CD14-positive monocyte (primary cell): Measurements from ENCODE around the gene TENT4A. TPM values are rescaled to one million over a fixed set of nuclear protein-coding genes. Genes with fewer than 3 reads are reported as not detected.
A peak's percentile ranks its signal among the peaks of the same experiment; 100 is the strongest.

Source experiments
- DNase-seq, 3 donors: peaks; one replicate each; pipeline ENCODE4 v3.0.0-alpha.2; 2011 to 2022
- H2AFZ ChIP-seq: 2 replicates; pipeline ENCODE4 v1.6.0; 2012; ENCODE audit warnings: mild to moderate bottlenecking, low read depth, low read length, inconsistent platforms; ENCODE audit not compliant: insufficient read depth, poor library complexity, severe bottlenecking
- H3K27ac ChIP-seq, 2 donors: 1 replicate in 1 of 2; 2 replicates in 1 of 2; pipeline ENCODE4 v1.5.1; 2012 to 2013; ENCODE audit warnings: low read length in 2 of 2, control low read depth in 1 of 2, inconsistent platforms in 1 of 2, low read depth in 1 of 2, mild to moderate bottlenecking in 1 of 2
- H3K27me3 ChIP-seq, 2 donors: one replicate each; pipeline versions ENCODE4 v1.6.0 to v1.6.1; 2011 to 2013; ENCODE audit warnings: low read length in 2 of 2; ENCODE audit not compliant: control insufficient read depth in 2 of 2, insufficient read depth in 2 of 2
- H3K36me3 ChIP-seq, 2 donors: replicated peaks in 1 of 2; 1 replicate in 1 of 2; 2 replicates in 1 of 2; pipeline versions ENCODE4 v1.5.1 to v1.6.1; 2012 to 2013; ENCODE audit warnings: low read length in 2 of 2, control low read depth in 1 of 2, inconsistent platforms in 1 of 2, mild to moderate bottlenecking in 1 of 2; ENCODE audit not compliant: insufficient read depth in 2 of 2, control insufficient read depth in 1 of 2
- H3K4me1 ChIP-seq, 2 donors: 1 replicate in 1 of 2; 2 replicates in 1 of 2; pipeline versions ENCODE4 v1.5.1 to v1.6.1; 2012 to 2013; ENCODE audit warnings: low read length in 2 of 2, control low read depth in 1 of 2, inconsistent platforms in 1 of 2, mild to moderate bottlenecking in 1 of 2, moderate library complexity in 1 of 2; ENCODE audit not compliant: insufficient read depth in 2 of 2, control insufficient read depth in 1 of 2
- H3K4me2 ChIP-seq: replicated peaks from 2 replicates; pipeline ENCODE3; 2012; ENCODE audit warnings: low read length, moderate library complexity, mild to moderate bottlenecking; ENCODE audit not compliant: poor library complexity, severe bottlenecking; ENCODE audit errors: extremely low read depth
- H3K4me3 ChIP-seq, 3 experiments: fragments of 200-600 bp in 1 of 3; sonication (generic) in 1 of 3; replicated peaks in 1 of 3; 1 replicate in 2 of 3; 2 replicates in 1 of 3; pipeline ENCODE4 v1.5.1; 2011 to 2013; ENCODE audit warnings: low read length in 3 of 3, mild to moderate bottlenecking in 3 of 3, control low read depth in 2 of 3, low read depth in 2 of 3, inconsistent platforms in 1 of 3, moderate library complexity in 1 of 3
- H3K79me2 ChIP-seq: 2 replicates; pipeline ENCODE4 v1.6.0; 2012; ENCODE audit warnings: mild to moderate bottlenecking, control low read depth, inconsistent platforms, low read length, moderate library complexity; ENCODE audit not compliant: insufficient read depth
- H3K9ac ChIP-seq: 2 replicates; pipeline ENCODE4 v1.6.0; 2017; ENCODE audit warnings: low read length, mild to moderate bottlenecking; ENCODE audit not compliant: insufficient read depth, poor library complexity, severe bottlenecking
- H3K9me3 ChIP-seq, 2 donors: replicated peaks in 1 of 2; 1 replicate in 1 of 2; 2 replicates in 1 of 2; pipeline versions ENCODE4 v1.5.1 to v1.6.1; 2012 to 2013; ENCODE audit warnings: low read length in 2 of 2, control low read depth in 1 of 2; ENCODE audit not compliant: control insufficient read depth in 1 of 2, insufficient read depth in 1 of 2
- H4K20me1 ChIP-seq: 2 replicates; pipeline ENCODE4 v1.6.0; 2012; ENCODE audit warnings: mild to moderate bottlenecking, low read length, control low read depth, moderate library complexity; ENCODE audit not compliant: insufficient read depth
- H3K27ac Mint-ChIP-seq, 7 donors: one replicate each; pipeline ENCODE4 v1.8.0; 2020; ENCODE audit warnings: mild to moderate bottlenecking in 7 of 7, mixed read lengths in 7 of 7, moderate library complexity in 6 of 7, inconsistent platforms in 2 of 7
- H3K27me3 Mint-ChIP-seq, 3 donors: one replicate each; pipeline ENCODE4 v1.8.0; 2021 to 2022; ENCODE audit warnings: low read depth in 3 of 3, mild to moderate bottlenecking in 3 of 3, mixed read lengths in 3 of 3, moderate library complexity in 3 of 3, inconsistent platforms in 1 of 3
- H3K36me3 Mint-ChIP-seq, 2 donors: one replicate each; pipeline ENCODE4 v1.8.0; 2020; ENCODE audit warnings: mixed read lengths in 2 of 2, inconsistent platforms in 1 of 2, mild to moderate bottlenecking in 1 of 2
- H3K4me1 Mint-ChIP-seq: one replicate; pipeline ENCODE4 v1.8.0; 2020; ENCODE audit warnings: mild to moderate bottlenecking, mixed read lengths
- H3K4me3 Mint-ChIP-seq, 2 donors: one replicate each; pipeline ENCODE4 v1.8.0; 2020; ENCODE audit warnings: mild to moderate bottlenecking in 2 of 2, mixed read lengths in 2 of 2, moderate library complexity in 1 of 2
- H3K9me3 Mint-ChIP-seq, 7 donors: one replicate each; pipeline ENCODE4 v1.8.0; 2020 to 2022; ENCODE audit warnings: mixed read lengths in 7 of 7, mild to moderate bottlenecking in 6 of 7, moderate library complexity in 6 of 7, inconsistent platforms in 2 of 7
- CTCF ChIP-seq: fragments of 200-600 bp; IDR thresholded peaks from one replicate; pipeline ENCODE4 v1.8.0; 2022; ENCODE audit warnings: antibody characterized with exemption, mild to moderate bottlenecking
- WGBS: methylation state at CpG from one replicate; pipeline ENCODE4 v1.1.5; 2013; ENCODE audit warnings: missing lambda C conversion rate; ENCODE audit not compliant: insufficient coverage; 5-methylcytosine and 5-hydroxymethylcytosine counted together
- intact Hi-C, 2 donors: fragments of 100-400 bp; cut with micrococcal nuclease; formaldehyde crosslinking; loops; one replicate each; pipeline versions ENCODE4 v1.15.0 to v1.15.1; 2023
- polyA plus RNA-seq, 3 donors: library from polyadenylated mRNA; depleted of rRNA in 1 of 3; unstranded in 2 of 3; stranded (reverse) in 1 of 3; fragments of 300-500 nt in 2 of 3; fragments of >200 nt in 1 of 3; fragmentation: Illumina TruSeq in 2 of 3; gene quantifications; 1 replicate in 2 of 3; 2 replicates in 1 of 3; pipeline ENCODE4 v1.2.3, GENCODE V29; 2012 to 2021

Gene TENT4A
- polyA plus RNA-seq, 3 donors: 0.17 to 15.6 (median 0.44) TPM

GRCh38 chr5:6716629-6717149 is 3.5 kb downstream of the TENT4A start:
- H3K36me3 ChIP-seq: peaks cover 0 to 11% of the 10 kb centered on the region in 2 donors
- H3K4me1 ChIP-seq: peaks cover 54 to 57% of the 10 kb centered on the region in 2 donors
- no peak overlapping the region for H3K27ac ChIP-seq
- Mint-ChIP-seq H3K4me3 (peak overlapping the region; percentile 0 to 41), H3K36me3 (peaks cover 18 to 31% of the 10 kb centered on the region in 2 donors), H3K27ac (peak overlapping the region in 2 of 7 donors; percentile 21 to 81), H3K9me3 (no peaks in the 10 kb centered on the region), H3K4me1 (peaks cover 72% of the 10 kb centered on the region), H3K27me3 (peaks cover 0 to under 1% (median 0%) of the 10 kb centered on the region in 3 donors)
- H3K79me2 ChIP-seq: peaks cover 71% of the 10 kb centered on the region
- peaks cover 69% of the 10 kb centered on the region for H4K20me1 ChIP-seq
- no peaks in the 10 kb centered on the region for H3K9me3 ChIP-seq
- intact Hi-C loops: no loop called here
- peak overlapping the region in 1 of 3 experiments; percentile 83 for H3K4me3 ChIP-seq
- WGBS: 100% methylated on average over 3 of the region's 4 CpGs
- TF ChIP-seq CTCF: no peak
- peak overlapping the region; percentile 81 for H3K4me2 ChIP-seq
- DNase-seq: no peak
- no peak overlapping the region for H2AFZ ChIP-seq
- H3K27me3 ChIP-seq: no peaks in the 10 kb centered on the region
- H3K9ac ChIP-seq: no peak overlapping the region

GRCh38 chr5:6717247-6717646 is 4.0 kb downstream of the TENT4A start:
- Histone ChIP-seq H3K36me3 (peaks cover 0 to 11% of the 10 kb centered on the region in 2 donors), H3K9ac (no peak overlapping the region), H3K27ac (no peak overlapping the region), H3K4me2 (no peak overlapping the region), H3K4me3 (no peak overlapping the region), H3K79me2 (peaks cover 77% of the 10 kb centered on the region), H3K27me3 (no peaks in the 10 kb centered on the region), H2AFZ (no peak overlapping the region), H4K20me1 (peaks cover 72% of the 10 kb centered on the region), H3K9me3 (no peaks in the 10 kb centered on the region), H3K4me1 (peaks cover 54 to 57% of the 10 kb centered on the region in 2 donors)
- Mint-ChIP-seq H3K27me3 (no peaks in the 10 kb centered on the region), H3K4me1 (peaks cover 72% of the 10 kb centered on the region), H3K4me3 (no peak overlapping the region), H3K36me3 (peaks cover 18 to 31% of the 10 kb centered on the region in 2 donors), H3K27ac (no peak overlapping the region), H3K9me3 (no peaks in the 10 kb centered on the region)
- TF ChIP-seq CTCF: no peak
- intact Hi-C loops: no loop called here
- DNase-seq: no peak
